GM12878 (cell line): ENCODE results near the gene PHRF1. TPM values are rescaled to one million over a fixed set of nuclear protein-coding genes. Genes with fewer than 3 reads are reported as not detected.

Experiments
- BCL11A ChIP-seq: IDR thresholded peaks from 2 replicates; pipeline ENCODE4 v1.6.1; 2011; ENCODE audit warnings: low read depth, low read length
- BCL3 ChIP-seq: IDR thresholded peaks from 2 replicates; pipeline ENCODE4 v1.6.1; 2011; ENCODE audit warnings: borderline replicate concordance, low read depth, mild to moderate bottlenecking, moderate library complexity, low read length; ENCODE audit not compliant: insufficient read depth, poor library complexity, severe bottlenecking
- BCLAF1 ChIP-seq: fragments of 450-650 bp; IDR thresholded peaks from 2 replicates; pipeline ENCODE4 v1.6.1; 2017; ENCODE audit warnings: antibody characterized with exemption, mild to moderate bottlenecking, moderate library complexity
- BMI1 ChIP-seq: fragments of 450-650 bp; IDR thresholded peaks from 2 replicates; pipeline ENCODE4 v1.6.1; 2016; ENCODE audit warnings: mild to moderate bottlenecking, moderate library complexity, borderline replicate concordance
- CREM ChIP-seq: IDR thresholded peaks from 2 replicates; pipeline ENCODE4 v1.6.1; 2014; ENCODE audit warnings: antibody characterized with exemption, low read depth
- CTCF ChIP-seq, 3 experiments: IDR thresholded peaks in 2 of 3; conservative IDR thresholded peaks in 1 of 3; 2 replicates each; pipeline ENCODE4 v1.5.1; 2011; ENCODE audit warnings: low read depth in 3 of 3, low read length in 3 of 3, mild to moderate bottlenecking in 3 of 3, control low read depth in 2 of 3, moderate library complexity in 2 of 3, inconsistent platforms in 1 of 3, mixed read lengths in 1 of 3; ENCODE audit not compliant: control insufficient read depth in 2 of 3, insufficient read depth in 1 of 3; ENCODE audit errors: extremely low read depth in 1 of 3
- GATAD2B ChIP-seq: fragments of 450-650 bp; conservative IDR thresholded peaks from 2 replicates; pipeline ENCODE4 v1.6.1; 2017; ENCODE audit warnings: low read depth, mild to moderate bottlenecking, moderate library complexity
- HCFC1 ChIP-seq: fragments of 150-350 bp; IDR thresholded peaks from 2 replicates; pipeline ENCODE4 v1.6.1; 2014; ENCODE audit warnings: low read length
- NR2C1 ChIP-seq: fragments of 450-650 bp; IDR thresholded peaks from 2 replicates; pipeline ENCODE4 v1.6.1; 2017; ENCODE audit warnings: antibody characterized with exemption, mild to moderate bottlenecking, moderate library complexity
- POLR2A ChIP-seq: IDR thresholded peaks from 2 replicates; pipeline ENCODE4 v1.6.1; 2011; ENCODE audit warnings: low read depth, mild to moderate bottlenecking, low read length
- POLR2AphosphoS5 ChIP-seq: IDR thresholded peaks from 2 replicates; pipeline ENCODE4 v1.6.1; 2011; ENCODE audit warnings: mild to moderate bottlenecking, low read length, inconsistent platforms
- RAD51 ChIP-seq: fragments of 450-650 bp; IDR thresholded peaks from 2 replicates; pipeline ENCODE4 v1.6.1; 2016; ENCODE audit warnings: moderate library complexity, mild to moderate bottlenecking, inconsistent platforms
- SUPT20H ChIP-seq: IDR thresholded peaks from 2 replicates; pipeline ENCODE4 v1.6.1; 2011; ENCODE audit warnings: low read depth, mild to moderate bottlenecking, low read length, moderate library complexity, borderline replicate concordance; ENCODE audit not compliant: control insufficient read depth
- TCF3 ChIP-seq: IDR thresholded peaks from 2 replicates; pipeline ENCODE4 v1.6.1; 2012; ENCODE audit warnings: low read depth, mild to moderate bottlenecking, low read length, borderline replicate concordance; ENCODE audit not compliant: insufficient read depth
- ZBTB11 ChIP-seq: fragments of 450-650 bp; formaldehyde crosslinking; IDR thresholded peaks from 2 replicates; pipeline ENCODE4 v1.5.0; 2022; ENCODE audit warnings: mild to moderate bottlenecking, missing genetic modification characterization
- ZNF207 ChIP-seq: fragments of 450-650 bp; IDR thresholded peaks from 2 replicates; pipeline ENCODE4 v1.6.1; 2014; ENCODE audit warnings: antibody characterized with exemption, mild to moderate bottlenecking, borderline replicate concordance
- polyA plus RNA-seq, 11 experiments: library from polyadenylated mRNA; depleted of rRNA in 4 of 11; unstranded in 6 of 11; stranded (reverse) in 5 of 11; fragments of >200 nt; fragmentation: Nextera tagmentation in 4 of 11; fragmentation: Illumina TruSeq in 1 of 11; extraction: Ambion mirVana in 4 of 11; extraction: Trizol in 1 of 11; gene quantifications; 1 replicate in 1 of 11; 2 replicates in 10 of 11; pipeline versions ENCODE4 v1.2.1 to v1.2.3, GENCODE V29; 2011 to 2016; ENCODE audit warnings: inconsistent platforms in 2 of 11, missing spikeins in 2 of 11, low read depth in 1 of 11
- total RNA-seq, 4 experiments: library from RNA; depleted of rRNA in 3 of 4; stranded (reverse); fragments of >200 nt in 3 of 4; fragmentation: Illumina TruSeq in 1 of 4; extraction: Trizol in 1 of 4; gene quantifications; 2 replicates each; pipeline versions ENCODE4 v1.2.1 to v1.2.3, GENCODE V29; 2013 to 2021
- TF ChIP-seq, protein P1 (sequence below): fragments of 450-650 bp; IDR thresholded peaks from 2 replicates; pipeline ENCODE4 v1.6.1; 2017; ENCODE audit warnings: mild to moderate bottlenecking

The PHRF1 gene
- total and polyA plus RNA-seq, 10 of the 15 experiments (the other 5 are each of a cell fraction or from before 2014, with no cell fraction given): 0.13 to 43.5 (median 15.1) TPM

- TF ChIP-seq, protein P1, sequence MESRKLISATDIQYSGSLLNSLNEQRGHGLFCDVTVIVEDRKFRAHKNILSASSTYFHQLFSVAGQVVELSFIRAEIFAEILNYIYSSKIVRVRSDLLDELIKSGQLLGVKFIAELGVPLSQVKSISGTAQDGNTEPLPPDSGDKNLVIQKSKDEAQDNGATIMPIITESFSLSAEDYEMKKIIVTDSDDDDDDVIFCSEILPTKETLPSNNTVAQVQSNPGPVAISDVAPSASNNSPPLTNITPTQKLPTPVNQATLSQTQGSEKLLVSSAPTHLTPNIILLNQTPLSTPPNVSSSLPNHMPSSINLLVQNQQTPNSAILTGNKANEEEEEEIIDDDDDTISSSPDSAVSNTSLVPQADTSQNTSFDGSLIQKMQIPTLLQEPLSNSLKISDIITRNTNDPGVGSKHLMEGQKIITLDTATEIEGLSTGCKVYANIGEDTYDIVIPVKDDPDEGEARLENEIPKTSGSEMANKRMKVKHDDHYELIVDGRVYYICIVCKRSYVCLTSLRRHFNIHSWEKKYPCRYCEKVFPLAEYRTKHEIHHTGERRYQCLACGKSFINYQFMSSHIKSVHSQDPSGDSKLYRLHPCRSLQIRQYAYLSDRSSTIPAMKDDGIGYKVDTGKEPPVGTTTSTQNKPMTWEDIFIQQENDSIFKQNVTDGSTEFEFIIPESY: no peak
- TF ChIP-seq CREM (no peak), POLR2A (peak; percentile 81), NR2C1 (0 out of 2 replicates have a peak, but pooled peaks have one; percentile 23), TCF3 (no peak), HCFC1 (peak; percentile 30; the same call in 1 of the 2 replicates), BCL3 (no peak), CTCF (IDR thresholded peaks at IDR 0.05 in 2 of 3, conservative IDR thresholded peaks at IDR 0.05 in 1 of 3; ENCODE audit: control insufficient read depth in 2 of 3, extremely low read depth in 1 of 3, insufficient read depth in 1 of 3, low read depth in 3 of 3, low read length in 3 of 3) (no peak), BMI1 (no peak), SUPT20H (no peak), BCL11A (no peak), BCLAF1 (no peak), RAD51 (no peak), GATAD2B (peak; percentile 93), ZNF207 (peak; percentile 61; the same call in 1 of the 2 replicates), ZBTB11 (CRISPR knock-in tag) (no peak), POLR2AphosphoS5 (peak; percentile 57; the same call in 1 of the 2 replicates)
Measured at GRCh38 chr11:535519-536454, 40.5 kb upstream of the PHRF1 start, which contains the start of gene HRAS (continued).
